Caco-2 (cell line): ENCODE results near the gene CSMD2. TPM values are rescaled to one million over a fixed set of nuclear protein-coding genes. Genes with fewer than 3 reads are reported as not detected.

Experiments used
- BruUV-seq: library from RNA; stranded (reverse); fragments of 400-500 nt; replicated peaks from 2 replicates; lab custom pipeline; 2021; lab: Mats Ljungman, UMichigan
- CTCF ChIA-PET: fragments of 300-600 bp; sonication (Branson Sonifier 250); formaldehyde crosslinking; loops from one replicate; lab custom pipeline; 2022; ENCODE audit warnings: antibody characterized with exemption; lab: Charles Lee
- POLR2A ChIA-PET: fragments of 300-600 bp; sonication (Branson Sonifier 250); formaldehyde crosslinking; loops from one replicate; lab custom pipeline; 2022; ENCODE audit warnings: antibody characterized with exemption; lab: Charles Lee
- DNase-seq, 2 experiments: peaks; one replicate each; pipeline versions ENCODE4 v3.0.0 to v3.0.0-alpha.2; 2020 to 2022
- H3K27me3 ChIP-seq: replicated peaks from 2 replicates; pipeline ENCODE4 v1.6.0; 2011; ENCODE audit warnings: low read length; ENCODE audit not compliant: control insufficient read depth, insufficient read depth
- H3K36me3 ChIP-seq: 2 replicates; pipeline ENCODE4 v1.5.1; 2011; ENCODE audit warnings: low read length; ENCODE audit not compliant: control insufficient read depth, insufficient read depth
- H3K4me1 ChIP-seq: fragments of 250-450 bp; sonication (Bioruptor Pico); 2 replicates; pipeline ENCODE4 v1.5.1; 2020; ENCODE audit warnings: mild to moderate bottlenecking
- H3K4me3 ChIP-seq: 2 replicates; pipeline ENCODE4 v1.5.1; 2011; ENCODE audit warnings: low read depth, mild to moderate bottlenecking, control low read depth, low read length
- H3K9me3 ChIP-seq: fragments of 250-450 bp; sonication (Bioruptor Pico); 2 replicates; pipeline ENCODE4 v1.5.1; 2020; ENCODE audit warnings: mild to moderate bottlenecking, moderate library complexity
- H3K27ac Mint-ChIP-seq: one replicate; pipeline ENCODE4 v1.8.0; 2022; ENCODE audit warnings: mixed read lengths; ENCODE audit not compliant: unreplicated experiment
- H3K27me3 Mint-ChIP-seq: one replicate; pipeline ENCODE4 v1.8.0; 2022; ENCODE audit warnings: mixed read lengths; ENCODE audit not compliant: insufficient read depth, unreplicated experiment
- H3K36me3 Mint-ChIP-seq: one replicate; pipeline ENCODE4 v1.8.0; 2022; ENCODE audit warnings: mild to moderate bottlenecking, mixed read lengths; ENCODE audit not compliant: insufficient read depth, unreplicated experiment
- H3K4me1 Mint-ChIP-seq: one replicate; pipeline ENCODE4 v1.8.0; 2022; ENCODE audit warnings: low read depth, mixed read lengths; ENCODE audit not compliant: unreplicated experiment
- H3K4me3 Mint-ChIP-seq: one replicate; pipeline ENCODE4 v1.8.0; 2022; ENCODE audit warnings: mild to moderate bottlenecking, moderate library complexity, mixed read lengths; ENCODE audit not compliant: unreplicated experiment
- H3K9me3 Mint-ChIP-seq: one replicate; pipeline ENCODE4 v1.8.0; 2022; ENCODE audit warnings: mixed read lengths; ENCODE audit not compliant: unreplicated experiment
- CTCF ChIP-seq, 2 experiments: fragments of 200-600 bp in 1 of 2; IDR thresholded peaks; 1 replicate in 1 of 2; 2 replicates in 1 of 2; pipeline versions ENCODE4 v1.5.1 to v1.8.0; 2011 to 2022; ENCODE audit warnings: antibody characterized with exemption in 1 of 2, control low read depth in 1 of 2, inconsistent platforms in 1 of 2, low read depth in 1 of 2, low read length in 1 of 2, mild to moderate bottlenecking in 1 of 2, moderate library complexity in 1 of 2; ENCODE audit not compliant: insufficient read depth in 1 of 2, severe bottlenecking in 1 of 2, unreplicated experiment in 1 of 2
- intact Hi-C: fragments of 100-400 bp; cut with micrococcal nuclease; formaldehyde crosslinking; loops from one replicate; pipeline ENCODE4 v1.10.0; 2022; ENCODE audit not compliant: unreplicated experiment
- total RNA-seq: library from RNA; stranded (reverse); gene quantifications from 2 replicates; pipeline ENCODE4 v1.2.3, GENCODE V29; 2022

CSMD2 gene
- total RNA-seq, 1 experiment from 2014 or later = not detected

GRCh38 chr1:34078383-34078782, 86.6 kb downstream of the CSMD2 start:
- POLR2A ChIA-PET = no interaction called here
- Mint-ChIP-seq H3K4me1 (no peaks in the 10 kb centered on the region), H3K36me3 (no peaks in the 10 kb centered on the region), H3K9me3 (peaks cover 19% of the 10 kb centered on the region), H3K27me3 (no peaks in the 10 kb centered on the region), H3K27ac (no peak overlapping the region), H3K4me3 (no peak overlapping the region)
- intact Hi-C loops = no loop called here
- no peak for DNase-seq
- Histone ChIP-seq H3K27me3 (no peaks in the 10 kb centered on the region), H3K36me3 (no peaks in the 10 kb centered on the region), H3K4me1 (no peaks in the 10 kb centered on the region), H3K4me3 (no peak overlapping the region), H3K9me3 (no peaks in the 10 kb centered on the region)
- CTCF ChIA-PET = no interaction called here
- TF ChIP-seq CTCF (IDR thresholded peaks at IDR 0.05; ENCODE audit: insufficient read depth in 1 of 2, low read depth in 1 of 2, low read length in 1 of 2, severe bottlenecking in 1 of 2, unreplicated experiment in 1 of 2) = no peak
- no TSS peak for BruUV-seq

GRCh38 chr1:34075576-34075975, 89.5 kb downstream of the CSMD2 start:
- ChIA-PET POLR2A (no interaction called here), CTCF (no interaction called here)
- no peaks in the 10 kb centered on the region for H3K4me1 ChIP-seq
- H3K36me3 Mint-ChIP-seq = no peaks in the 10 kb centered on the region
- no peak overlapping the region for H3K27ac Mint-ChIP-seq
- no peak for TF ChIP-seq CTCF (IDR thresholded peaks at IDR 0.05; ENCODE audit: insufficient read depth in 1 of 2, low read depth in 1 of 2, low read length in 1 of 2, severe bottlenecking in 1 of 2, unreplicated experiment in 1 of 2)
- H3K4me1 Mint-ChIP-seq = no peaks in the 10 kb centered on the region
- H3K27me3 Mint-ChIP-seq = peaks cover 2% of the 10 kb centered on the region
- BruUV-seq = no TSS peak
- intact Hi-C loops = no loop called here
- no peaks in the 10 kb centered on the region for H3K36me3 ChIP-seq
- no peaks in the 10 kb centered on the region for H3K9me3 ChIP-seq
- H3K27me3 ChIP-seq = no peaks in the 10 kb centered on the region
- no peak overlapping the region for H3K4me3 Mint-ChIP-seq
- peaks cover 13% of the 10 kb centered on the region for H3K9me3 Mint-ChIP-seq
- H3K4me3 ChIP-seq = no peak overlapping the region
- DNase-seq = no peak

GRCh38 chr1:34073028-34073695, 91.9 kb downstream of the CSMD2 start:
- no peak for DNase-seq
- Histone ChIP-seq H3K4me3 (no peak overlapping the region), H3K9me3 (no peaks in the 10 kb centered on the region), H3K27me3 (no peaks in the 10 kb centered on the region), H3K4me1 (no peaks in the 10 kb centered on the region), H3K36me3 (no peaks in the 10 kb centered on the region)
- H3K36me3 Mint-ChIP-seq = no peaks in the 10 kb centered on the region
- intact Hi-C loops = no loop called here
- peaks cover 2% of the 10 kb centered on the region for H3K27me3 Mint-ChIP-seq
- POLR2A ChIA-PET = no interaction called here
- CTCF ChIA-PET = no interaction called here
- no peak for TF ChIP-seq CTCF (IDR thresholded peaks at IDR 0.05; ENCODE audit: insufficient read depth in 1 of 2, low read depth in 1 of 2, low read length in 1 of 2, severe bottlenecking in 1 of 2, unreplicated experiment in 1 of 2)
- no TSS peak for BruUV-seq
- no peak overlapping the region for H3K4me3 Mint-ChIP-seq
- no peak overlapping the region for H3K27ac Mint-ChIP-seq
- H3K9me3 Mint-ChIP-seq = no peaks in the 10 kb centered on the region
- no peaks in the 10 kb centered on the region for H3K4me1 Mint-ChIP-seq
